IMR-90 (cell line): ENCODE data around the gene CEP72.

Experiments used
- BHLHE40 ChIP-seq: fragments of 150-350 bp; IDR thresholded peaks from 2 replicates; pipeline ENCODE4 v1.6.1; 2016; ENCODE audit warnings: mild to moderate bottlenecking, low read depth, low read length
- CEBPB ChIP-seq: IDR thresholded peaks from 2 replicates; pipeline ENCODE4 v1.6.1; 2012; ENCODE audit warnings: low read depth, low read length, improper control_type of control experiment
- CHD1 ChIP-seq: IDR thresholded peaks from 2 replicates; pipeline ENCODE4 v1.6.1; 2012; ENCODE audit warnings: low read depth, low read length, improper control_type of control experiment
- MAZ ChIP-seq: IDR thresholded peaks from 2 replicates; pipeline ENCODE4 v1.6.1; 2012; ENCODE audit warnings: low read depth, mild to moderate bottlenecking, low read length, improper control_type of control experiment, moderate library complexity, borderline replicate concordance
- MXI1 ChIP-seq: IDR thresholded peaks from 2 replicates; pipeline ENCODE4 v1.6.1; 2012; ENCODE audit warnings: low read depth, mild to moderate bottlenecking, low read length, moderate library complexity, borderline replicate concordance
- NFE2L2 ChIP-seq: fragments of 150-350 bp; IDR thresholded peaks from 2 replicates; pipeline ENCODE4 v1.6.1; 2016; ENCODE audit warnings: low read depth, mild to moderate bottlenecking, low read length
- POLR2A ChIP-seq: IDR thresholded peaks from 2 replicates; pipeline ENCODE4 v1.6.1; 2012; ENCODE audit warnings: mild to moderate bottlenecking, low read depth, low read length
- RAD21 ChIP-seq: IDR thresholded peaks from 2 replicates; pipeline ENCODE4 v1.6.1; 2012; ENCODE audit warnings: low read length, improper control_type of control experiment
- SMC3 ChIP-seq: fragments of 150-350 bp; IDR thresholded peaks from 2 replicates; pipeline ENCODE4 v1.6.1; 2016; ENCODE audit warnings: low read depth, mild to moderate bottlenecking, antibody characterized with exemption, low read length, moderate library complexity
- TF ChIP-seq, protein P1 (sequence below): conservative IDR thresholded peaks from 2 replicates; pipeline ENCODE4 v1.5.1; 2012; ENCODE audit warnings: mild to moderate bottlenecking, low read depth, low read length, improper control_type of control experiment
- TF ChIP-seq, protein P2 (sequence below): fragments of 150-350 bp; IDR thresholded peaks from 2 replicates; pipeline ENCODE4 v1.6.1; 2017; ENCODE audit warnings: mild to moderate bottlenecking, antibody characterized with exemption, low read length, low read depth
- TF ChIP-seq, protein P3 (sequence below): fragments of 150-350 bp; IDR thresholded peaks from 2 replicates; pipeline ENCODE4 v1.6.1; 2016; ENCODE audit warnings: low read depth, mild to moderate bottlenecking, low read length, moderate library complexity, borderline replicate concordance

DNA sequence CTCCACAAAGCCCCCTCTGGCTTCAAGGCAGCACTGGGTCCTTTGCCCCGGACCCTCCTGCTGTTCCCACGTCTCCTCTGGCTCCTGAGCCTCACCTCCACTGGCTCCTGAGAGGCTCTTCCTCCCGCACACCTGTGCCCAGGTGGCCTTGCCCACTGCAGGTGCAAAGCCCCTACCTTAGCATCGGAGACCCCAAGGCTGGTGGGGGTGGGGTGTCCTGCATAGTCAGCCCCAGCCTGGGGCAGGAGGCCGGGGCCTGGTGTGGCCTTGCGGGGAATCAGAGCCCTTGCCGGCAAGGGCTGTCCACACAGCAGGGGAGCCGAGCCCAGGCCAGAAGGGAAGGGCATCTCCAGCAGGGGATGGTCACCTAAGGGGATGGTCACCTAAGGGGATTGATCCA is 41.3 kb upstream of the CEP72 start:
- TF ChIP-seq RAD21, result no peak
- no peak for TF ChIP-seq MXI1
- TF ChIP-seq, protein P1, sequence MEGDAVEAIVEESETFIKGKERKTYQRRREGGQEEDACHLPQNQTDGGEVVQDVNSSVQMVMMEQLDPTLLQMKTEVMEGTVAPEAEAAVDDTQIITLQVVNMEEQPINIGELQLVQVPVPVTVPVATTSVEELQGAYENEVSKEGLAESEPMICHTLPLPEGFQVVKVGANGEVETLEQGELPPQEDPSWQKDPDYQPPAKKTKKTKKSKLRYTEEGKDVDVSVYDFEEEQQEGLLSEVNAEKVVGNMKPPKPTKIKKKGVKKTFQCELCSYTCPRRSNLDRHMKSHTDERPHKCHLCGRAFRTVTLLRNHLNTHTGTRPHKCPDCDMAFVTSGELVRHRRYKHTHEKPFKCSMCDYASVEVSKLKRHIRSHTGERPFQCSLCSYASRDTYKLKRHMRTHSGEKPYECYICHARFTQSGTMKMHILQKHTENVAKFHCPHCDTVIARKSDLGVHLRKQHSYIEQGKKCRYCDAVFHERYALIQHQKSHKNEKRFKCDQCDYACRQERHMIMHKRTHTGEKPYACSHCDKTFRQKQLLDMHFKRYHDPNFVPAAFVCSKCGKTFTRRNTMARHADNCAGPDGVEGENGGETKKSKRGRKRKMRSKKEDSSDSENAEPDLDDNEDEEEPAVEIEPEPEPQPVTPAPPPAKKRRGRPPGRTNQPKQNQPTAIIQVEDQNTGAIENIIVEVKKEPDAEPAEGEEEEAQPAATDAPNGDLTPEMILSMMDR, result no peak
- no peak for TF ChIP-seq CHD1
- no peak for TF ChIP-seq SMC3
- no peak for TF ChIP-seq POLR2A
- TF ChIP-seq, protein P2, sequence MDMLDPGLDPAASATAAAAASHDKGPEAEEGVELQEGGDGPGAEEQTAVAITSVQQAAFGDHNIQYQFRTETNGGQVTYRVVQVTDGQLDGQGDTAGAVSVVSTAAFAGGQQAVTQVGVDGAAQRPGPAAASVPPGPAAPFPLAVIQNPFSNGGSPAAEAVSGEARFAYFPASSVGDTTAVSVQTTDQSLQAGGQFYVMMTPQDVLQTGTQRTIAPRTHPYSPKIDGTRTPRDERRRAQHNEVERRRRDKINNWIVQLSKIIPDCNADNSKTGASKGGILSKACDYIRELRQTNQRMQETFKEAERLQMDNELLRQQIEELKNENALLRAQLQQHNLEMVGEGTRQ, result no peak
- no peak for TF ChIP-seq CEBPB
- no peak for TF ChIP-seq NFE2L2
- TF ChIP-seq, protein P3, sequence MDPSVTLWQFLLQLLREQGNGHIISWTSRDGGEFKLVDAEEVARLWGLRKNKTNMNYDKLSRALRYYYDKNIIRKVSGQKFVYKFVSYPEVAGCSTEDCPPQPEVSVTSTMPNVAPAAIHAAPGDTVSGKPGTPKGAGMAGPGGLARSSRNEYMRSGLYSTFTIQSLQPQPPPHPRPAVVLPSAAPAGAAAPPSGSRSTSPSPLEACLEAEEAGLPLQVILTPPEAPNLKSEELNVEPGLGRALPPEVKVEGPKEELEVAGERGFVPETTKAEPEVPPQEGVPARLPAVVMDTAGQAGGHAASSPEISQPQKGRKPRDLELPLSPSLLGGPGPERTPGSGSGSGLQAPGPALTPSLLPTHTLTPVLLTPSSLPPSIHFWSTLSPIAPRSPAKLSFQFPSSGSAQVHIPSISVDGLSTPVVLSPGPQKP, result no peak
- no peak for TF ChIP-seq BHLHE40
- no peak for TF ChIP-seq MAZ
